ENCODE results near the gene SMIM38.

Gene SMIM38

DNA sequence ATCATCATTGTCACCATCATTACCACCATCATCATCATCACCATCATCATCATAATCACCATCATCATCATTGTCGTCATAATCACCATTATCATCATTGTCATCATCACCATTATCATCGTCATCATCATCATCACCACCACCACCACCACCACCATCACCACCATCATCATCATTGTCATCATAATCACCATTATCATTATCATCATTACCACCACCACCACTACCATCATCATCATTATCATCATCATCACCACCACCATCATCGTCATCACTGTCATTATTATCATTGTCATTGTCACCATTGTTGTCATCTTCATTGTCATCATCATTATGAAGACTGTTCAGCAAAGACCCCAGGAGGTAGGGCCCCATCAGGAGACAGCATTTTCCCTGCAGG, 33.3 kb downstream of the SMIM38 start:
- DNase-seq: no peak

DNA sequence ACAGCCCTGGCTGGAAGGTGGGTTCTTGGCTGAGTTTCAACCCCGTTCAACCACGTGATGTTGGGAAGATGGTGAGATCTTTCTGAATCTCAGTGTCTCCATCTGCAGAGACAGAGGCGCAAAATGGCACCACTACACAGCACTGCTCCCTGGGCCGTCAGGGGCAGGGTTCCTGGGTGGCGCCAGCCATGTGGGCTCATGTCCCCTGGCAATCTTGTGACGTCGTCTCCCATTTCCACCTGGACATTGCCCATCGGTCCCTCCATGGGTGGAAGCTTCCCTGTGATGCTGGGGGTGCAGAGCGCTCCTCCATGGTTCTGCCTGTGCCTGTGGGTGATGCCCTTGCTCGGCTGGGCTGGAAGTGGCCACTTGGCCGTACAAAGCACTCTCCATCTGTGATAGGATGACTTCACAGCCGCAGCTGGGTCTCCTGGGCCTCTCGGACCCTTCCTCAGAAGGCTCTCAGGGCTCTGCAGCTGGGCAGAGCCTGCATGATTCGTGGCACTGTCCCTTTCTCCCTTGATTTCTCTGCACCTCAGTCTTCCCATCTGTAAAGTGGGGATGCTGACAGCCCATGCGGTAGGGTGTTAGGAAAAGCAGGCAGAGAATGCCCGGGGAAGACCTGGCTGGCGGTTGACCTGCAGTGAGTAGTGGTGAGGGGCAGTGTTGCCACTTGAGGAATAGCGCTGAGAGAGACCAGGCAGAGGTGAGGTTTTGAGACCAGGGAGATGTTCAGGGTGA, 35.2 kb downstream of the SMIM38 start:
- DNase-seq: no peak

DNA sequence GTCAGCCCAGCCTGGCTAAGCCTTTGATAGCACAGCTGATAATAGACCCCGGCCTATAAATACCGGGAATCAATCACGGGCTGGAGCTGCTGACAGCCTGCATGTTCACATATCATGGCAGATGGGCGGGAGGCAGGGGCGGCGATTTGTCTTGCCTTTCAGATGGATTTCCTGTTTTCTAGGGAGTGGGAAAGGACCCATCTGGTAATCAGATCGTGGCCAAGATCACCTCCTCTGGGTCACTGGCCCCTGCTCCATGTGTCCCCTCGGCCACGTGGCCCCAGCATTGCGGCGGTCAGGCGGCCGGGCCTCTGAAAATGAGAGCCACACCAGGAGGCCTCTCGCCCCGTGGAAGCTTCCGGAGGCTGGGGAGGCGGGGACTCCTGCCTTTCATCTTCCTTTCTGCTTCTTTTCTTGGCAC, 36.6 kb downstream of the SMIM38 start:
- DNase-seq: no peak

DNA sequence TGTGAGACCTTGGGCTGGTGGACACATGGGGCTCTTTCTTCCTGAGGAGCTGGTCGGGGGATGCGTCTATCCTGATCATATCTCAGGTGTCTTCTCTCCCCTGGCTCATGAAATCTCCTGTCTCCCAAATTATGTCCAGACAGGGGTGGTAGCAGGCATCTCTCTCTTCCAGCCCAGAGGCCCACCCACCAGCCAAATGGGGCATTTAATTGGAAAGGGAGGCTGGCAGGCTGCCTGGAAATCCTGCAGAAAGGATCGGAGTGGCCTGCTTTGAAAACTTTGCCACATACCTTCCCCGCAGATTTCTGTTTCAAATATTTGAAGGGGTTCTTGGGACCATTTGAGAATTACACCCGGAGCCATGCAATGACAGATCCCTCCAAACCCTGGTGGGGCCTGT, 37.4 kb downstream of the SMIM38 start:
- DNase-seq: no peak

DNA sequence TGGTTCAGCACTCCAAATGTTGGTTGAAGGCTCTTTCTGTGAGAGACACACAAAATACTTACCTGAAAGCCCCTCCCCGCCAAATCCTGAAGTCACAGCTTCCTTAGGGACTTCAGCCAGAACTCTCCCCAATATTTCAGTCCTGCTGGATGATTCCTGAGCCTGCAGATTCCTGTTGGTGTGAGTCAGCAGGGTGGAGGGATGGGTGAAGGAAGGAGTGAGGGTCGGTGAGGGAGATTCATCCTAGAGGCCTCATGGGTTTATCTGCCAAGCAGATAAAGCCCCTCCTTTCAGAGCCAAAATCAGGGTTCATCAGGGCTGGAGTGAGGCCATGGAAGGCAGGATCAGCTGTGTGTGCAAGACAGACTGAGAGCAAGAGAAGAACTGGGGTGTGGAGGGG, 37.9 kb downstream of the SMIM38 start:
- DNase-seq: no peak

DNA sequence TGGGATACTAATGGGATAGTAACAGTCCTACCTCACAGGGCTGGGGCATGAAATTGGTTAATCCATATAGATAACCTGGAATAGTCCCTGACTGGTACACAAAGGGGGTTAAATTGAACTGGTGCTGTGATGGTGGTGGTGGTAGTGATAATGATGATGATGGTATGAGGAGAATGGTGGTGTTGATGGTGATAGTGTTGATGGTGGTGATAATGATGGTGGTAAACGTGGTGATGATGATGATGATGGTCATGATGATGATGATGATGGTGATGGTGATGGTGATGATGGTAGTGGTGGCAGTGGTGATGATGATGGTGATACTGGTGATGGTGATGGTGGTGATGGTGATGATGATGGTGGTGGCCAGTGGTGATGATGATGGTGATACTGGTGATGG, 38.7 kb downstream of the SMIM38 start:
- DNase-seq: no peak

DNA sequence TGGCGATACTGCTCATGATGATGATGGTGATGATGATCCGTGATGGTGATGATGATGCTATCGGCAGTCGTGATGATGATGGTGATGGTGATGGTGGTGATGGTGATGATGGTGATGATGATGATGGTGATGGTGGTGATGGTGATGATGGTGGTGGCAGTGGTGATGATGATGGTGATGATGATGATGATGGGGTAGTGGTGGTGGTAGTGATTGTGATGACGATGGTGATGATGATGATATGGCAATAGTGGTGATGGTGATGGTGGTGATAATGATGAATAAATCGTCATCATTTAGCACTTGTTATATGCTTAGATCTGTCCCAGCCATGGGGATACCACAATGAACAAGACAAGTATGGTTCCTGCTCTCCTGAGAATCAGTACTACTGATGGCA, 39.2 kb downstream of the SMIM38 start:
- no peak for DNase-seq

DNA sequence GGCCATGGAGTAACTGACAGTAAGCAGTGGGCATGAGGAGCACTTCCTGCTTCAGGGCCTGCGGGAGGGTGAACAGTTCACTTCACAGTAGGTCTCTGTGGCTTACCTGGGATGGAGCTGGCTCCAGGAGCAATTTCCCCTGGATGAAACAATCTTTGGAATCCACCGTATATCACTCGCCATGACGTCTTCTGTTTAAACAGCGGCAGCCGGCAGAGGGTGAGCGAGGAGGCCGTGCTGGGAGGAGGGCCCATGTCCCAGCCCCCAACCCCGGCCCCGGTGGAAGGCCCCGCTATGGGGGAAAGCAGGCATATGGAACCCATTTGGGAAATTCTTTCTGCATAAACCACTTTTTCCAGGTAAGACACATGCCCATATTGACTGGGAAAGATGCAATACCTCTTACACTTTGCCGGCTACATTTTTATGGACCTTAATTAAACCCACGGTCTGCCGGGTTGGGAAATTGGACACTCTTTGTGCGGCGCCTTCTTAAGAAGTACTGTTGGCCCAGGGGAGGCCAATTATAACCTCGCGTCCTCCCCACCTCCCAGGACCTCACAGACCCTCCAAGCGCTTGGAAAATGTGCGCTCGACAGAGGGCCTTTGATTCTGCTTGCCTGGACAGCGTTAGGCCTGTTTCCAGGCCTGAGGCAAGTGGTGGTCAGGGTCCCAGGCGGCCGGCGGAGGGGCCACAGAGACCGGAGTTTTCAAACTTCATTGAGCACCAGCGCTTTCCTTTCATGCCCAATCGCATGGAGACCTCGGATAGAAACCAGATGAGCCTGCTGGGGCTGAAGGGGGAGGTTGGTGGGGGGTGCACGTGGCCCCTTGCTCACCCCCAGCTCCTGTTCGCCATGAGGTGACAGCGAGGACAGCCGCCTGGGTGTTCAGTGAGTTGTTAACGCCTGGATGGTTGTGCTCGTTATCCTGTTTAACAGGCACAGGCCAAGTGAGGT, 40.4 kb downstream of the SMIM38 start:
- DNase-seq: no peak

DNA sequence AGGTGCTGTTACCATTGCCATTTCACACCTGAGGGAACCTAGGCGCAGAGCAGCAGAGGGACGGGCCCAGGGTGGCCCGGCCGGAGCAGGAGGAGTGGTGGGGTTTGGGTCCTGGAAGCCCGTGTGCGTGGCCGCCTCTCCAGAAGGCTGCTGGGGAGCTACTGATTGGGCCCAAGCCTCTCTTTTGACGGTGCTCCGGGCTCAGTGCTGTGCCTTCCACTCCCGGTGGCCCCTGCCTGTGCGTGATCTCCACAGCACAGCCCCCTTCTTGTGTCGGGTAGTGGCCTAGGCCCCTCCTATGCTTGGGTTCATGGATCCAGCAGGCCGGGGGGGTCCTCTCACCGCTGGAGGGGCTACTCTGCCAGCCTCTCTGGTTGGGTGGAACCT, 41.0 kb downstream of the SMIM38 start:
- DNase-seq: no peak

DNA sequence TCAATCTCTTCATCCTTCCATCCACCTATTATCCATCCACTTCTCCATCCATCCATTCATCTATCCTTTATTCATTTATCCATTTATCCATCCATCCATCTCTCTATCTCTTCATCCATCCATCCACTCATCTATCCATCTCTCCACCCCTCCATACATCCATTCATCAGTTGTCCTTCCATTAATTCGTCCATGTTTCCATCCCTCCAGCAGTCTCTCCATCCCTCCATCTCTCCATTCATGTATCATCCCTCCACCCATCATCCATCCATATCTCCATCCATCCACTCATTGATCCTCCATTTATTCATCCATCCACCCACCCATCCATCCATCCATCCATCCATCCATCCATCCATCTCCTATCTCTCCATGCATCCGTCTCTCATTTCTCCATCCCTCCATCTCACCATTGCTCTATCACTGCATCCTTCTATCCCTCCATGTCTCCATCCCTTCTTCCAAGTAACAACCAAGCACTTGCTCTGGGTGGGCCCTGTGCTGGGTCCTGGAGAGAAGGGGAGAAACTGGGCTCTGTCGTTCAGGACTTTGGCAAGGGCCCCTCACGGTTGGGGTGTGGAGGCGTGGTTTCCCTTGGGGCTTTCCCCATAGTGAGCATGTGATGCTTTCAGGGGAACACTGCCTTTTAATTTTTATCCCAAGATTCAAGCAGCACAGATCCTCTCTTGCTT, 43.3 kb downstream of the SMIM38 start:
- DNase-seq: no peak

DNA sequence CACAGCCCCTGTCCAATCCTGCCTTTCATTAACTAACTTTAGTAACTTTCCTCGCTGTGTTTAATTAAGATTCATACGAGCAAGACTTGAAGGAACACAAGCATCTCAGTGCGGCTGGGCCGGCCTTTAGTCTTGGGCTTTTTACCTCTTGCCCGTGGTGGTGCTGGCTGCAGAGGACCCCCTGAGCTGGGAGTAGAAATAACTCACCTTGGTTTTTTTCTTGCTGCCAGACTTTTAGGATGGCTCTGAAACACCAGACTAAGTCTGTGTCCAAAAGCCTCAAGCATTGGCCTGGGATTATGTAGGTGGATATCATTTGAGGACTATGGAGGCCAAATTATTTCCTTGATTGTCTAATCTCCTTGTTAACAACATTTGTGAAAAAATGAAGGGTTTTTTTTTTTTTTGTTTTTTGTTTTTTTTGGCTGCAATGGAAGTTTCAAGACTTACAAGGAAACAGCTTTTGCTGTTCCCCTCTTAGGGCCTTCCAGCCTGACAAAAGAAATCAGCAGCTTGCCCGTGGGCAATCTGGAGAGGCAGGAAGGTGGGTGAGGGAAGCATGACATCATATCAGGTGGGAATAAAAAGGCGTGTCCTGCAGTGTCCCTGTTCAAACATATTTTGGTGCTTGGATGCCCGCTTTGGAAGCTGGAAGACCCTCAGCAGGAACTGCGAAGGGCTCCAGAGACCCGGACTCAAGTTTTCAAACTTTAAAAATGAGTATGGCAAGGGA, 44.0 kb downstream of the SMIM38 start:
- no peak for DNase-seq

DNA sequence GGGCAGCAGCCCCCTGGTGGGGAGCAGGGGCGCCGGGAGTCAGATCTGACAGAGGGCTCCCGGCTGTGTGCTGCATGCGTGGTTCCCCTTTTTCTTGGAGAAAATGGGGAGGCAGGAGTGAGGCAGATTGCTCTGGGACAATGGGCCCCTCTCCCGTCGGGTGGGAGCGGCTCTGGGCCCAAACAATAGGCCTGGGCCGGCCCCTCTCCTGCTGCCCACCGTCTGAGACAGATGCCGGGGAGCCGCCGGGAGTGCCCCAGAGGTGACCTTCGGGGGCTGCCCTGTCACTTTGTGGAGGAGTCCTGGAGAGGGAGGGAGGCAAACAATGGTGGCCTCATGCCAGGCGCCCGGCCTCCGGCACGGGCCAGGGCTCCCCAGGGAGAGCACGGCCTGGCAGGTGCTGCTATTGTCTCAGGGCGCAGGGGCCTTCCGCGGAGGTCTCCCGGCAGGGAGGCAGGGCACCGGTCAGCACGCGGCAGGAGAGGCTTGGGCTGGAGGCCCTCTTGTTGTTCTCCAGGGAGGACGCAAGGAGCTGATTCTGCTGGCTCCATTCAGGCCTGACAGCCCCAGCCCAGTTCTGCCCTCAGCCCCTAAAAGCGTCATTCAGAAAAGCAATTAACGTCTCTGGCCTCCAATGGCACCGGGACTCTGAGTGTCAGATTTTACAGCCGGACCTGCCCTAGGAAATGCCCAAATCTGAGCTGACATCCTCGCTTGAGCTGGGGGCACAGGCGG, 44.8 kb downstream of the SMIM38 start:
- no peak for DNase-seq

DNA sequence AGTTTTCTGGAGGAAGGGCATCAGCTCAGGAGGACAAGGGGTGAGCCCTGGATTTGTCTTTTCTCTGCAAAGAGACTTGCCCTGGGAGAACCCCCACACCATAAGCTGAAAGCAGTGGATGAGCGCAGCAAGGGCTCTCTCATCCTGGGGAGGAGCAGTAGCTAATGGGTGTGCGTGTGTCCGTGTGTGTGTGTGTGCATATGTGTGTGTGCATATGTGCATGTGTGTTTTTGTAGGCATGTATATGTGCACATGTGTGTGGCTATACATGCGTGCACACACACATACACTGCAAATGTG, 45.3 kb downstream of the SMIM38 start:
- DNase-seq: no peak

DNA sequence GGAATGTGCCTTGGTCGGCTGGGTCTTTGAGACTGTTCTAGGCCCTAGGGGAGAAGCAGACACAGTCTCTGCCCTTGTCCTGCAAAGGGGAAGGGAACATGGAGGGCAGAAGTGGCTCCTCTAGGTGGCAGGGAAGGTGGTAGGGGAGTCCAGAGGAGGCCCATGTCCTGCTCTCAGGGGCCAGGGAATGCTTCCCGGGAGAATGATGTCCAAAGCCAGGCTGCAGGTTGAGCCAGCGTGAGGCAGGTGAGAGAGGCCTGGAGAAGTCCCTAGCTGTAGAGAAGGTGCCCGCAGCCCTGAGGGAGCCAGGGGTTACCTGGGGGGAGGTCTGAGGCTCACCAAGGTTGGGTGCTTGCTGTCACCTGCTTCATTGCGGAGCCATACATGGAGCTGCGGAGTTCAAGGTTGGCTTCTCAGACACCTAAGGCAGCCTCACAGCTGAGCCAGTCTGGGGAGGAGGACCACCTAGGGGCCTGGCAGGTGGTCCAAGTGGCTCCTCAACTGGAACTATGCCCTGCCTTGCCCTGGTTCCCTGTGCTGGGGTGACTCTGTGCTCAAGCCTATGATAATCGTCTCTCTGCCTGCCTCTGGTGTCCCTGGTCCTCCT, 46.1 kb downstream of the SMIM38 start:
- DNase-seq: no peak

DNA sequence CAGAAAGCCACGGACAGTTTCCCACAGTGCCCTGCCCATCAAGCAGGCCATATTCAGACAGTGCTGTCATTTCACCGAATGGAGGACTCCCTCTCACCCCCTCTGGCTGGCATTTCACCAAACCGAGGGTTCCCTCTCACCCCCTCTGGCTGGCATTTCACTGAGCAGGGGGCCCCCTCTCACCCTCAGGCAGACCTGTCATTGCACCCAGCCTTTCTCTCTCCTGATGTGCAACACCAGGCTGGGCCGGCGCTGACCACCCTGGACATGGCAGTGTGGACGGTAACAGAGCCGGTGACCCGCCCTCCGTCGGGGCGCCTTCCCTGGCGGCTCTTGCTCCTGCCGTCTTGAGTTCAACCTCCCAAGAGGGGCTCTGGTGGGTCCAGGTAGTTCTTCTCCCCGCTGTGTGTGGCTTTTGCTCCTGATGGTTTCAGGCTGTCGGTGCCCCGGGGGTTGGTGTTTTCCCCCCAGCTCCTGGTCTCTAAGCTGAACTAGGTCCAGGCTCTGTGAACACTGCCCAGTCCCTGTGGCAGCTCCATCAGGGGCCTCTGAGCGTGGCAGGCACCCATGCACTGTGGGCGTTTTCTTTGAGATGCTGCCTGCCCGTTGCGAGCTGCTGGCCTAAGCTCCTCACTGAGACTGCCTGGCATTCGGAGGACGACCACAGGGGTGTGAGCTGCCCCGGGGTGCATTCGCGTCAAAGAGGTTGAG, 46.9 kb downstream of the SMIM38 start:
- DNase-seq: no peak

DNA sequence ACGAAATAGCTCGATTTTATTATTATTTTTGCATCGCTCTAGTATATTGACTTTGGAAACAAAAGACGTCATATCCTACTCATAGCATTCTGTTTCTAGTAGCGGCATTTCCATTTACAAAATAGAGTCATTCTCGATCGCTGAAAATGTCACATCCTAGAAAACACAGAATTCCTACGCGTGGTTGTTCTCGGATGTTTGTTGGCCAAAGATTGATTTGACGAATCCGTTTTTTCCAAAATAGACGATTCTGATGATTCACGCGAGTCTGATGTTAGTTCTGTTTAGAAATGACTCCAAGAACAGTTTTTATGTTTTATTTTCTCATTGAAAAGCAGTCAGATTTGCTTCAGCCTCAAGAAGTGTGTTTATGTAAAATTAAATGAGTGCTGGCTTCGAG, 47.6 kb downstream of the SMIM38 start:
- no peak for DNase-seq

DNA sequence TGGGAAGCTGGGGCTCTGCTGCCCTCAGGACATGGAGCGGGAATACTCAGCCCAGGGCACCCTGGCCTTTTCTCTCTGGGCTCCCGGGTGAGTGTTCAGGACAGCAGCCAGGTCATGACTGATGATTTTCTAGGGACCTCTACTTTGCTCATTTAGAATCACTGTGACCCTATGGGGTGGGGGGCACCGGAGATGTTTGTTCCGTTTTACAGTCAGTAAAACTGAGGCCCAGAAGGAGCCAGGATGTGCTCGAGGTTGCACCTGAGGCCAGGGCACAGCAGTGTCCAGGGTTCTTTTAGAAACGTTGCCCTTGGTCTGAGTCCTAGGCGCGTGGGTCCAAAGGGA, 48.1 kb downstream of the SMIM38 start:
- no peak for DNase-seq

DNA sequence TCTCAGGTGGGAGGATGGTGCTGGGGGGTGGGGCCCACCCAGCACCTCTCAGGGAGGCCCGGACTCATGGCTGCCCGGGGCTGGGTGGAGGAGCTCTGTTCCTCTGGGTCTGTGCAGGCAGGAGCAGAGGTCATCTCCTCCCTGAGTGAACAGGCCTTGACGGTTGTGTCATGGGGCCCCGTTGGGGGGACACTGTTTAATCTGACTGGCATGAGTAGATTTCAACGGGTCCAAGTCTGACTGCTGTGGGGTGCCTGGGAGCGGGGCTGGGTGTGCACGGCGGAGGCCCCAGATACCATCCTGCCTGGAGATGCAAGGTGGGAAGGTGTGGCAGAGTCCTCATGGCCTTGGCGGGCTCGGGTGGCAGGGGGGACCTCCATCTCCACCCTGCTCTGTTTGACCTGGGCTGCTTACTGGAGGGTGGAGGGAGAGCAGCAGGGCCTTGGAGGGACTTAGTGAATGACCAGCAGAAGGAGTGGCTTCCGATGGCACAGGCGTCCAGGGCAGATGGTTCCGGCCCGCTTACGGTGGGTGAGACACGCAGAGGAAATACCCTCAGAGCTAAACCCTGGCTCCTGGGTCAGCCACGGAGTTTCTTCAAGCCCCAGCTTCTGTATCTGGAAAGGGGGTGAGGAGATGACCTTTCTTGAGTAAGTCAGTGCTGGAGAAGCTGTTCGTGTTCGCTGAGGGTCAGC, 48.7 kb downstream of the SMIM38 start:
- no peak for DNase-seq

DNA sequence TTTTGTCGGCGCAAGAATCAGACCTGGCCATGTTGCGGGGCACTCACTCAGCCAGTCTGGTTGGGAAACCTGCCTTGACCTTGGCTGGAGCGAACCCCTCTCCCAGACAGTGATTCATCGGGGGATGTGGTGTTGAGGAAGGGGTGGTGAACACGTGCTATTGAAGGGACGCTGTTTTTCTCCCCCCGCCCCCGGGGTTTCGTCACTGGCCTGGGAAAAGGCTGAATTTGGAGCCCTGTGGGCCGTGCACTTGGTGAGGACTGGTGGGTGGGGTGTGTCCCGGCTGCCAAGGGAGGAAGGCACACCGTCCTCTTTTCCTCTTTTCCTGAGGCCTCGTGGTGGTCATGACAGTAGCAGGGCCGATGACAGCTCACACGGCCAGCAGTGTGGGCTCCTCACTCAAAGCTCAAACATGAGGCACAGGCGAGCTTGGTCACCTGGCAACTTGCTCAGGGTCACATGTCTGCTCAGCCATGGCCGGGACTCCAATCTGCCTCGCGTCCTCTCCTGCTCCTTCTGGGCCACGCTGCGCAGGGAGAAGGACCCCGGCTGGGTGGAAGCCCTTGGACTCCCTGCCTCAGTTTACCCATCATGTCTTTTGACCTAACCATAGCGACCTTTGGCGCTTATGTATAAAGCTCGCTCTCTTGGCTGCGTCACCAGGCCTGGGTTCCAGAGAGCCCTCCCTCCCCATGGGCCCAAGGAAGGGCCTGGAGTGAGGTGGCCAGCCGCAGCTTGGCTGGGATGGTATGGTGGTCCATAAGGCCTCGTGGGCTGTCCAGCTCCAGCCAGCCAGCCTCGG, 49.4 kb downstream of the SMIM38 start:
- no peak for DNase-seq
